Heart left ventricle (tissue), 16 donors: ENCODE measurements around the gene ACOX2. TPM values are rescaled to one million over a fixed set of nuclear protein-coding genes. Genes with fewer than 3 reads are reported as not detected.

Source experiments
- ATAC-seq, 4 donors: fragments of 200-7000 bp; cut with Tn5 transposase; one replicate each; pipeline ENCODE4 v1.9.1; 2020 to 2022; ENCODE audit warnings: moderate library complexity in 4 of 4, mild to moderate bottlenecking in 3 of 4, moderate number of reproducible peaks in 1 of 4
- DNase-seq, 5 donors: peaks; one replicate each; pipeline ENCODE4 v3.0.0-alpha.2; 2020
- H3K27ac ChIP-seq, 12 donors: fragments of 200-600 bp; sonication (generic) in 4 of 12; one replicate each; pipeline versions ENCODE4 v1.5.0 to v1.8.0; 2016 to 2022; ENCODE audit warnings: mild to moderate bottlenecking in 2 of 12
- H3K27me3 ChIP-seq, 9 donors: fragments of 200-600 bp; sonication (generic) in 2 of 9; one replicate each; pipeline versions ENCODE4 v1.5.1 to v1.8.0; 2016 to 2022; ENCODE audit warnings: mild to moderate bottlenecking in 3 of 9
- H3K36me3 ChIP-seq, 9 donors: fragments of 200-600 bp; sonication (generic) in 2 of 9; one replicate each; pipeline versions ENCODE4 v1.5.0 to v1.8.0; 2018 to 2022; ENCODE audit warnings: mild to moderate bottlenecking in 2 of 9
- H3K4me1 ChIP-seq, 12 donors: fragments of 200-600 bp; sonication (generic) in 4 of 12; one replicate each; pipeline versions ENCODE4 v1.5.0 to v1.8.0; 2016 to 2022; ENCODE audit warnings: mild to moderate bottlenecking in 3 of 12
- H3K4me3 ChIP-seq, 12 donors: fragments of 200-600 bp; sonication (generic) in 4 of 12; one replicate each; pipeline versions ENCODE4 v1.5.0 to v1.8.0; 2017 to 2022; ENCODE audit warnings: mild to moderate bottlenecking in 9 of 12, moderate library complexity in 4 of 12
- H3K9me3 ChIP-seq, 12 donors: fragments of 200-600 bp; sonication (generic) in 4 of 12; one replicate each; pipeline versions ENCODE4 v1.5.0 to v1.8.0; 2016 to 2022; ENCODE audit warnings: mild to moderate bottlenecking in 1 of 12
- CTCF ChIP-seq, 12 donors: fragments of 200-600 bp; sonication (generic) in 4 of 12; IDR thresholded peaks; one replicate each; pipeline versions ENCODE4 v1.5.0 to v1.8.0; 2018 to 2022; ENCODE audit warnings: antibody characterized with exemption in 12 of 12, mild to moderate bottlenecking in 5 of 12
- POLR2A ChIP-seq, 2 donors: fragments of 450-650 bp; IDR thresholded peaks; one replicate each; pipeline ENCODE4 v1.6.1; 2017; ENCODE audit warnings: antibody characterized with exemption in 2 of 2, mild to moderate bottlenecking in 2 of 2, moderate library complexity in 2 of 2
- WGBS, 4 donors: extraction: QIAGEN DNeasy Blood & Tissue Kit in 2 of 4; methylation state at CpG; one replicate each; pipeline versions ENCODE4 v1.1.5 to v1.1.7; 2013 to 2018; 5-methylcytosine and 5-hydroxymethylcytosine counted together
- intact Hi-C, 10 donors: fragments of 100-400 bp; cut with DNase I; formaldehyde crosslinking; loops; one replicate each; pipeline versions ENCODE4 v1.11.1 to v1.14.2; 2022
- polyA plus RNA-seq, 2 donors: library from polyadenylated mRNA; stranded (reverse); fragments of 200-250 nt; gene quantifications; one replicate each; pipeline ENCODE4 v1.2.3, GENCODE V29; 2013
- total RNA-seq, 9 donors: library from RNA; depleted of rRNA in 2 of 9; stranded (reverse); fragments of >200 nt in 2 of 9; fragmentation: NEBNext Ultra II Directional in 3 of 9; extraction: Animal tissue kit (Norgen Biotek cat#: 25700) in 3 of 9; gene quantifications; one replicate each; pipeline versions ENCODE4 v1.1.0 to v1.2.4, GENCODE V29; 2016 to 2023
- donor health status: ischemic (EF 13 %, LVEDD 7.1; RV severe dilation, severe dysfunction).
- donor health status: healthy with polysubstance abuse.
- donor health status: DM: no; HTN: yes; CAD: no.
- donor health status: DM: no; HTN: no; CAD: no.
- donor health status: ischemic (EF 25% LVEDD 6.9; RV normal size, moderate dysfunction).
- donor health status: ischemic (EF 25% LVEDD 5.7; RV mildly dilated, moderate dysfunction).
- donor health status: healthy.
- donor health status: DM: yes; HTN: yes; CAD: no.
- donor health status: ischemic (EF 35%, LVEDD 5.7; RV mildly dilated, moderate dysfunction).
- donor health status: nonischemic (EF 11% LVEDD 7.7; RV severe dilation, severe dysfunction).
- donor health status: DM: yes; HTN: yes; CAD: no.
- donor health status: PGD.
- donor health status: ischemic (EF 29% LVEDD 5.4; RV normal size, mild dysfunction).
- donor health status: nonischemic (EF 23%, LVEDD 6.1; RV moderate dilation, normal function).

The ACOX2 gene
- total and polyA plus RNA-seq, 11 donors: 6.6 to 41.9 (median 31.1) TPM

GRCh38 chr3:58521336-58521670 is 15.7 kb downstream of the ACOX2 start:
- Histone ChIP-seq H3K4me1 (peaks cover 0 to under 1% (median 0%) of the 10 kb centered on the region in 12 donors), H3K9me3 (no peaks in the 10 kb centered on the region), H3K27me3 (no peaks in the 10 kb centered on the region), H3K4me3 (no peak overlapping the region), H3K27ac (no peak overlapping the region), H3K36me3 (peaks cover 8 to 99% (median 83%) of the 10 kb centered on the region in 9 donors)
- 85 to 97% (median 89%) methylated on average over 3 of the region's 3 CpGs for WGBS, 4 donors
- no peak for DNase-seq
- no peak for ATAC-seq
- TF ChIP-seq CTCF (IDR thresholded peaks at IDR 0.05): no peak
- no peak for TF ChIP-seq POLR2A (IDR thresholded peaks at IDR 0.05)
- intact Hi-C loops: no loop called here

- Histone ChIP-seq H3K9me3 (no peaks in the 10 kb centered on the region), H3K27ac (no peak overlapping the region), H3K4me3 (no peak overlapping the region), H3K36me3 (peaks cover 8 to 99% (median 81%) of the 10 kb centered on the region in 9 donors), H3K27me3 (no peaks in the 10 kb centered on the region), H3K4me1 (no peaks in the 10 kb centered on the region)
- intact Hi-C loops: no loop called here
- peak in 1 of 4 donors; percentile 27 for ATAC-seq
- no peak for DNase-seq
- no peak for TF ChIP-seq POLR2A (IDR thresholded peaks at IDR 0.05)
- no peak for TF ChIP-seq CTCF (IDR thresholded peaks at IDR 0.05)
- WGBS, 4 donors: 47 to 69% (median 64%) methylated on average over 8 of the region's 8 CpGs
These were observed 16.3 kb downstream of the ACOX2 start for GRCh38 chr3:58520403-58521335.

GRCh38 chr3:58519668-58520402 is 17.2 kb downstream of the ACOX2 start:
- H3K9me3 ChIP-seq: no peaks in the 10 kb centered on the region
- peaks cover 8 to 99% (median 83%) of the 10 kb centered on the region in 9 donors for H3K36me3 ChIP-seq
- 82 to 89% (median 86%) methylated on average over 6 of the region's 6 CpGs for WGBS, 4 donors
- H3K4me3 ChIP-seq: no peak overlapping the region
- ATAC-seq (no peak), DNase-seq (no peak)
- no peaks in the 10 kb centered on the region for H3K27me3 ChIP-seq
- TF ChIP-seq POLR2A (IDR thresholded peaks at IDR 0.05): no peak
- no peak for TF ChIP-seq CTCF (IDR thresholded peaks at IDR 0.05)
- intact Hi-C loops: no loop called here
- H3K27ac ChIP-seq: no peak overlapping the region
- H3K4me1 ChIP-seq: no peaks in the 10 kb centered on the region

- TF ChIP-seq CTCF (IDR thresholded peaks at IDR 0.05): no peak
- TF ChIP-seq POLR2A (IDR thresholded peaks at IDR 0.05): no peak
- ATAC-seq (no peak), DNase-seq (no peak)
- peaks cover 8 to 99% (median 81%) of the 10 kb centered on the region in 9 donors for H3K36me3 ChIP-seq
- no peaks in the 10 kb centered on the region for H3K27me3 ChIP-seq
- H3K9me3 ChIP-seq: no peaks in the 10 kb centered on the region
- H3K4me3 ChIP-seq: no peak overlapping the region
- intact Hi-C loops: no loop called here
- no peak overlapping the region for H3K27ac ChIP-seq
- H3K4me1 ChIP-seq: no peaks in the 10 kb centered on the region
- 72 to 73% (median 72%) methylated on average over 3 of the region's 3 CpGs for WGBS, 4 donors
These were observed 18.6 kb downstream of the ACOX2 start for GRCh38 chr3:58518291-58518789.
